GM23338 (cell line): Measurements from ENCODE around the gene RMND5B. TPM values are rescaled to one million over a fixed set of nuclear protein-coding genes. Genes with fewer than 3 reads are reported as not detected.

ENCODE experiments used
- ATAC-seq: fragments of 200-7000 bp; cut with Tn5 transposase; 3 replicates; pipeline ENCODE4 v1.9.1; 2020
- DNase-seq: peaks from one replicate; pipeline ENCODE4 v3.0.0-alpha.2; 2015; ENCODE audit warnings: low spot score
- H2AFZ ChIP-seq: fragments of 200-600 bp; sonication (generic); 2 replicates; pipeline ENCODE4 v1.8.0; 2016; ENCODE audit warnings: antibody characterized with exemption, mild to moderate bottlenecking, moderate library complexity
- H3F3A ChIP-seq: fragments of 200-600 bp; sonication (generic); replicated peaks from 2 replicates; pipeline ENCODE4 v1.8.0; 2017; ENCODE audit warnings: antibody characterized with exemption, mixed run types, low read depth
- H3K27ac ChIP-seq: fragments of 200-600 bp; sonication (generic); 2 replicates; pipeline ENCODE4 v1.6.1; 2016; ENCODE audit warnings: low read depth
- H3K27me3 ChIP-seq: fragments of 200-600 bp; sonication (generic); 2 replicates; pipeline ENCODE4 v1.8.0; 2016; ENCODE audit warnings: mild to moderate bottlenecking, mixed run types, moderate library complexity; ENCODE audit not compliant: insufficient read depth
- H3K36me3 ChIP-seq: fragments of 200-600 bp; sonication (generic); 2 replicates; pipeline ENCODE4 v1.8.0; 2016; ENCODE audit warnings: mild to moderate bottlenecking; ENCODE audit not compliant: insufficient read depth
- H3K4me1 ChIP-seq: fragments of 200-600 bp; sonication (generic); 2 replicates; pipeline ENCODE4 v1.8.0; 2016; ENCODE audit warnings: mild to moderate bottlenecking, moderate library complexity; ENCODE audit not compliant: insufficient read depth
- H3K4me2 ChIP-seq: fragments of 200-600 bp; sonication (generic); 2 replicates; pipeline ENCODE4 v1.7.1; 2017; ENCODE audit warnings: mixed run types
- H3K4me3 ChIP-seq: fragments of 200-600 bp; sonication (generic); 2 replicates; pipeline ENCODE4 v1.6.1; 2016; ENCODE audit warnings: mixed run types
- H3K79me2 ChIP-seq: fragments of 200-600 bp; sonication (generic); replicated peaks from 2 replicates; pipeline ENCODE4 v1.8.0; 2017; ENCODE audit warnings: mild to moderate bottlenecking; ENCODE audit not compliant: insufficient read depth
- H3K9me2 ChIP-seq: fragments of 200-600 bp; sonication (generic); 2 replicates; pipeline ENCODE4 v1.8.0; 2017; ENCODE audit not compliant: insufficient read depth
- H4K20me1 ChIP-seq: fragments of 200-600 bp; sonication (generic); replicated peaks from 2 replicates; pipeline ENCODE4 v1.8.0; 2017; ENCODE audit warnings: mild to moderate bottlenecking; ENCODE audit not compliant: insufficient read depth
- H3K27ac Mint-ChIP-seq: 2 replicates; pipeline ENCODE4 v1.8.0; 2020; ENCODE audit warnings: inconsistent platforms, mild to moderate bottlenecking, moderate library complexity, mixed read lengths
- H3K27me3 Mint-ChIP-seq: 3 replicates; pipeline ENCODE4 v1.8.0; 2022; ENCODE audit warnings: low read depth, mild to moderate bottlenecking, moderate library complexity, mixed read lengths, inconsistent platforms; ENCODE audit not compliant: insufficient read depth, poor library complexity
- H3K36me3 Mint-ChIP-seq: 3 replicates; pipeline ENCODE4 v1.8.0; 2021; ENCODE audit warnings: low read depth, mild to moderate bottlenecking, inconsistent platforms, moderate library complexity, mixed read lengths
- H3K4me1 Mint-ChIP-seq: 3 replicates; pipeline ENCODE4 v1.8.0; 2020; ENCODE audit warnings: mild to moderate bottlenecking, inconsistent platforms, mixed read lengths
- H3K4me3 Mint-ChIP-seq: 3 replicates; pipeline ENCODE4 v1.8.0; 2021; ENCODE audit warnings: moderate library complexity, mild to moderate bottlenecking, inconsistent platforms, mixed read lengths
- H3K9me3 Mint-ChIP-seq: 3 replicates; pipeline ENCODE4 v1.8.0; 2020; ENCODE audit warnings: moderate library complexity, mild to moderate bottlenecking, inconsistent platforms, mixed read lengths
- CREB1 ChIP-seq: fragments of 250-450 bp; sonication (Bioruptor Pico); IDR thresholded peaks from 2 replicates; pipeline ENCODE4 v1.5.0; 2020; ENCODE audit warnings: low read depth, mild to moderate bottlenecking, moderate library complexity
- EZH2 ChIP-seq: fragments of 200-600 bp; sonication (generic); IDR thresholded peaks from one replicate; pipeline ENCODE4 v1.8.0; 2017; ENCODE audit warnings: antibody characterized with exemption, mild to moderate bottlenecking, low read depth; ENCODE audit not compliant: unreplicated experiment
- EZH2phosphoT487 ChIP-seq: fragments of 200-600 bp; sonication (generic); IDR thresholded peaks from one replicate; pipeline ENCODE4 v1.8.1; 2018; ENCODE audit warnings: antibody characterized with exemption; ENCODE audit not compliant: unreplicated experiment
- JUNB ChIP-seq: IDR thresholded peaks from one replicate; pipeline ENCODE4 v1.6.1; 2016; ENCODE audit warnings: antibody characterized with exemption; ENCODE audit not compliant: unreplicated experiment
- NANOG ChIP-seq: IDR thresholded peaks from 2 replicates; pipeline ENCODE4 v1.6.1; 2016; ENCODE audit warnings: antibody characterized with exemption, borderline replicate concordance
- POLR2AphosphoS5 ChIP-seq: IDR thresholded peaks from 2 replicates; pipeline ENCODE4 v1.6.1; 2016; ENCODE audit warnings: antibody characterized with exemption, low read depth
- STAT1 ChIP-seq: IDR thresholded peaks from one replicate; pipeline ENCODE4 v1.6.1; 2016; ENCODE audit warnings: antibody characterized with exemption; ENCODE audit not compliant: unreplicated experiment
- ZNF114 ChIP-seq: fragments of 250-450 bp; sonication (Bioruptor Pico); IDR thresholded peaks from 2 replicates; pipeline ENCODE4 v1.5.0; 2020; ENCODE audit warnings: mild to moderate bottlenecking, moderate library complexity
- ZNF331 ChIP-seq: fragments of 250-450 bp; sonication (Bioruptor Pico); IDR thresholded peaks from 2 replicates; pipeline ENCODE4 v1.5.0; 2020; ENCODE audit warnings: low read depth, mild to moderate bottlenecking, moderate library complexity
- polyA plus RNA-seq: library from polyadenylated mRNA; unstranded; fragments of >200 nt; fragmentation: Nextera tagmentation; extraction: Ambion mirVana; gene quantifications from 2 replicates; pipeline ENCODE4 v1.2.1, GENCODE V29; 2016
- total RNA-seq: library from RNA; depleted of rRNA; stranded (reverse); fragments of >200 nt; shearing (Covaris generic); gene quantifications from 2 replicates; pipeline ENCODE4 v1.2.3, GENCODE V29; 2014
- TF ChIP-seq, protein P1 (sequence below): fragments of 250-450 bp; sonication (Bioruptor Pico); IDR thresholded peaks from 2 replicates; pipeline ENCODE4 v1.5.0; 2020; ENCODE audit warnings: mild to moderate bottlenecking, moderate library complexity
- TF ChIP-seq, protein P2 (sequence below): IDR thresholded peaks from one replicate; pipeline ENCODE4 v1.6.1; 2018; ENCODE audit warnings: antibody characterized with exemption; ENCODE audit not compliant: unreplicated experiment
- TF ChIP-seq, protein P3 (sequence below), 2 experiments: fragments of 200-600 bp in 1 of 2; sonication (generic) in 1 of 2; conservative IDR thresholded peaks; 2 replicates each; pipeline versions ENCODE4 v1.5.1 to v1.6.1; 2016 to 2017; ENCODE audit warnings: antibody characterized with exemption in 2 of 2, low read depth in 2 of 2, mild to moderate bottlenecking in 2 of 2, moderate library complexity in 1 of 2
- TF ChIP-seq, protein P4 (sequence below): IDR thresholded peaks from 2 replicates; pipeline ENCODE4 v1.6.1; 2016; ENCODE audit warnings: antibody characterized with exemption

The RMND5B gene
- total and polyA plus RNA-seq, 2 experiments from 2014 or later, result 47.5 to 101 TPM

DNA sequence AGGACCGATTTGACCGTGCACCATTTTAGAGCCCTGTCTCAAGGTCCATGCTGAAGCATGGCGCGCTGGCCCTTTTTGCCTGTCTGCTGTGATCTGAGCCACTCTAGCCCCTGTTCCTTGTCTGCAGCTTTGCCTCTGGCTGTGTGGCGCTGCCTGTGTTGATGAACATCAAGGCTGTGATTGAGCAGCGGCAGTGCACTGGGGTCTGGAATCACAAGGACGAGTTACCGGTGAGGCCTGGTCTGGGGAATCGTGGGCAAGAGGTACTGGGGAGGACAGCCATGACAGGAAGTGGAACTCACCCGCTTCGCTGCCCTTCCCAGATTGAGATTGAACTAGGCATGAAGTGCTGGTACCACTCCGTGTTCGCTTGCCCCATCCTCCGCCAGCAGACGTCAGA lies 16.6 kb downstream of the RMND5B start:
- no peak overlapping the region for H3K27ac ChIP-seq
- H3K4me2 ChIP-seq, result no peak overlapping the region
- peaks cover 71% of the 10 kb centered on the region for H3F3A ChIP-seq
- H4K20me1 ChIP-seq, result peaks cover 22% of the 10 kb centered on the region
- H3K9me2 ChIP-seq, result no peaks in the 10 kb centered on the region
- no peaks in the 10 kb centered on the region for H3K27me3 ChIP-seq
- no peak overlapping the region for H2AFZ ChIP-seq
- ATAC-seq (no peak), DNase-seq (no peak)
- peaks cover 4% of the 10 kb centered on the region for H3K79me2 ChIP-seq
- Mint-ChIP-seq H3K4me3 (no peak overlapping the region), H3K9me3 (no peaks in the 10 kb centered on the region), H3K36me3 (peaks cover 95% of the 10 kb centered on the region), H3K27ac (no peak overlapping the region; the same call in 1 of the 2 replicates), H3K27me3 (peaks cover 22% of the 10 kb centered on the region), H3K4me1 (peaks cover 19% of the 10 kb centered on the region)
- H3K4me3 ChIP-seq, result no peak overlapping the region
- H3K4me1 ChIP-seq, result no peaks in the 10 kb centered on the region
- TF ChIP-seq EZH2 (no peak), CREB1 (CRISPR knock-in tag) (no peak), ZNF114 (CRISPR knock-in tag) (no peak), STAT1 (no peak), POLR2AphosphoS5 (no peak; the same call in none of the 2 replicates), EZH2phosphoT487 (no peak), JUNB (no peak), ZNF331 (CRISPR knock-in tag) (no peak), NANOG (no peak)
- TF ChIP-seq, protein P1, sequence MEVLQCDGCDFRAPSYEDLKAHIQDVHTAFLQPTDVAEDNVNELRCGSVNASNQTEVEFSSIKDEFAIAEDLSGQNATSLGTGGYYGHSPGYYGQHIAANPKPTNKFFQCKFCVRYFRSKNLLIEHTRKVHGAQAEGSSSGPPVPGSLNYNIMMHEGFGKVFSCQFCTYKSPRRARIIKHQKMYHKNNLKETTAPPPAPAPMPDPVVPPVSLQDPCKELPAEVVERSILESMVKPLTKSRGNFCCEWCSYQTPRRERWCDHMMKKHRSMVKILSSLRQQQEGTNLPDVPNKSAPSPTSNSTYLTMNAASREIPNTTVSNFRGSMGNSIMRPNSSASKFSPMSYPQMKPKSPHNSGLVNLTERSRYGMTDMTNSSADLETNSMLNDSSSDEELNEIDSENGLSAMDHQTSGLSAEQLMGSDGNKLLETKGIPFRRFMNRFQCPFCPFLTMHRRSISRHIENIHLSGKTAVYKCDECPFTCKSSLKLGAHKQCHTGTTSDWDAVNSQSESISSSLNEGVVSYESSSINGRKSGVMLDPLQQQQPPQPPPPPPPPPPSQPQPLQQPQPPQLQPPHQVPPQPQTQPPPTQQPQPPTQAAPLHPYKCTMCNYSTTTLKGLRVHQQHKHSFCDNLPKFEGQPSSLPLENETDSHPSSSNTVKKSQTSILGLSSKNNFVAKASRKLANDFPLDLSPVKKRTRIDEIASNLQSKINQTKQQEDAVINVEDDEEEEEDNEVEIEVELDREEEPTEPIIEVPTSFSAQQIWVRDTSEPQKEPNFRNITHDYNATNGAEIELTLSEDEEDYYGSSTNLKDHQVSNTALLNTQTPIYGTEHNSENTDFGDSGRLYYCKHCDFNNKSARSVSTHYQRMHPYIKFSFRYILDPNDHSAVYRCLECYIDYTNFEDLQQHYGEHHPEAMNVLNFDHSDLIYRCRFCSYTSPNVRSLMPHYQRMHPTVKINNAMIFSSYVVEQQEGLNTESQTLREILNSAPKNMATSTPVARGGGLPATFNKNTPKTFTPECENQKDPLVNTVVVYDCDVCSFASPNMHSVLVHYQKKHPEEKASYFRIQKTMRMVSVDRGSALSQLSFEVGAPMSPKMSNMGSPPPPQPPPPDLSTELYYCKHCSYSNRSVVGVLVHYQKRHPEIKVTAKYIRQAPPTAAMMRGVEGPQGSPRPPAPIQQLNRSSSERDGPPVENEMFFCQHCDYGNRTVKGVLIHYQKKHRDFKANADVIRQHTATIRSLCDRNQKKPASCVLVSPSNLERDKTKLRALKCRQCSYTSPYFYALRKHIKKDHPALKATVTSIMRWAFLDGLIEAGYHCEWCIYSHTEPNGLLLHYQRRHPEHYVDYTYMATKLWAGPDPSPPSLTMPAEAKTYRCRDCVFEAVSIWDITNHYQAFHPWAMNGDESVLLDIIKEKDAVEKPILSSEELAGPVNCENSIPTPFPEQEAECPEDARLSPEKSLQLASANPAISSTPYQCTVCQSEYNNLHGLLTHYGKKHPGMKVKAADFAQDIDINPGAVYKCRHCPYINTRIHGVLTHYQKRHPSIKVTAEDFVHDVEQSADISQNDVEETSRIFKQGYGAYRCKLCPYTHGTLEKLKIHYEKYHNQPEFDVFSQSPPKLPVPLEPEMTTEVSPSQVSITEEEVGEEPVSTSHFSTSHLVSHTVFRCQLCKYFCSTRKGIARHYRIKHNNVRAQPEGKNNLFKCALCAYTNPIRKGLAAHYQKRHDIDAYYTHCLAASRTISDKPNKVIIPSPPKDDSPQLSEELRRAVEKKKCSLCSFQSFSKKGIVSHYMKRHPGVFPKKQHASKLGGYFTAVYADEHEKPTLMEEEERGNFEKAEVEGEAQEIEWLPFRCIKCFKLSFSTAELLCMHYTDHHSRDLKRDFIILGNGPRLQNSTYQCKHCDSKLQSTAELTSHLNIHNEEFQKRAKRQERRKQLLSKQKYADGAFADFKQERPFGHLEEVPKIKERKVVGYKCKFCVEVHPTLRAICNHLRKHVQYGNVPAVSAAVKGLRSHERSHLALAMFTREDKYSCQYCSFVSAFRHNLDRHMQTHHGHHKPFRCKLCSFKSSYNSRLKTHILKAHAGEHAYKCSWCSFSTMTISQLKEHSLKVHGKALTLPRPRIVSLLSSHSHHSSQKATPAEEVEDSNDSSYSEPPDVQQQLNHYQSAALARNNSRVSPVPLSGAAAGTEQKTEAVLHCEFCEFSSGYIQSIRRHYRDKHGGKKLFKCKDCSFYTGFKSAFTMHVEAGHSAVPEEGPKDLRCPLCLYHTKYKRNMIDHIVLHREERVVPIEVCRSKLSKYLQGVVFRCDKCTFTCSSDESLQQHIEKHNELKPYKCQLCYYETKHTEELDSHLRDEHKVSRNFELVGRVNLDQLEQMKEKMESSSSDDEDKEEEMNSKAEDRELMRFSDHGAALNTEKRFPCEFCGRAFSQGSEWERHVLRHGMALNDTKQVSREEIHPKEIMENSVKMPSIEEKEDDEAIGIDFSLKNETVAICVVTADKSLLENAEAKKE (CRISPR knock-in tag), result no peak
- TF ChIP-seq, protein P2, sequence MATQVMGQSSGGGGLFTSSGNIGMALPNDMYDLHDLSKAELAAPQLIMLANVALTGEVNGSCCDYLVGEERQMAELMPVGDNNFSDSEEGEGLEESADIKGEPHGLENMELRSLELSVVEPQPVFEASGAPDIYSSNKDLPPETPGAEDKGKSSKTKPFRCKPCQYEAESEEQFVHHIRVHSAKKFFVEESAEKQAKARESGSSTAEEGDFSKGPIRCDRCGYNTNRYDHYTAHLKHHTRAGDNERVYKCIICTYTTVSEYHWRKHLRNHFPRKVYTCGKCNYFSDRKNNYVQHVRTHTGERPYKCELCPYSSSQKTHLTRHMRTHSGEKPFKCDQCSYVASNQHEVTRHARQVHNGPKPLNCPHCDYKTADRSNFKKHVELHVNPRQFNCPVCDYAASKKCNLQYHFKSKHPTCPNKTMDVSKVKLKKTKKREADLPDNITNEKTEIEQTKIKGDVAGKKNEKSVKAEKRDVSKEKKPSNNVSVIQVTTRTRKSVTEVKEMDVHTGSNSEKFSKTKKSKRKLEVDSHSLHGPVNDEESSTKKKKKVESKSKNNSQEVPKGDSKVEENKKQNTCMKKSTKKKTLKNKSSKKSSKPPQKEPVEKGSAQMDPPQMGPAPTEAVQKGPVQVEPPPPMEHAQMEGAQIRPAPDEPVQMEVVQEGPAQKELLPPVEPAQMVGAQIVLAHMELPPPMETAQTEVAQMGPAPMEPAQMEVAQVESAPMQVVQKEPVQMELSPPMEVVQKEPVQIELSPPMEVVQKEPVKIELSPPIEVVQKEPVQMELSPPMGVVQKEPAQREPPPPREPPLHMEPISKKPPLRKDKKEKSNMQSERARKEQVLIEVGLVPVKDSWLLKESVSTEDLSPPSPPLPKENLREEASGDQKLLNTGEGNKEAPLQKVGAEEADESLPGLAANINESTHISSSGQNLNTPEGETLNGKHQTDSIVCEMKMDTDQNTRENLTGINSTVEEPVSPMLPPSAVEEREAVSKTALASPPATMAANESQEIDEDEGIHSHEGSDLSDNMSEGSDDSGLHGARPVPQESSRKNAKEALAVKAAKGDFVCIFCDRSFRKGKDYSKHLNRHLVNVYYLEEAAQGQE, result no peak
- TF ChIP-seq, protein P3, sequence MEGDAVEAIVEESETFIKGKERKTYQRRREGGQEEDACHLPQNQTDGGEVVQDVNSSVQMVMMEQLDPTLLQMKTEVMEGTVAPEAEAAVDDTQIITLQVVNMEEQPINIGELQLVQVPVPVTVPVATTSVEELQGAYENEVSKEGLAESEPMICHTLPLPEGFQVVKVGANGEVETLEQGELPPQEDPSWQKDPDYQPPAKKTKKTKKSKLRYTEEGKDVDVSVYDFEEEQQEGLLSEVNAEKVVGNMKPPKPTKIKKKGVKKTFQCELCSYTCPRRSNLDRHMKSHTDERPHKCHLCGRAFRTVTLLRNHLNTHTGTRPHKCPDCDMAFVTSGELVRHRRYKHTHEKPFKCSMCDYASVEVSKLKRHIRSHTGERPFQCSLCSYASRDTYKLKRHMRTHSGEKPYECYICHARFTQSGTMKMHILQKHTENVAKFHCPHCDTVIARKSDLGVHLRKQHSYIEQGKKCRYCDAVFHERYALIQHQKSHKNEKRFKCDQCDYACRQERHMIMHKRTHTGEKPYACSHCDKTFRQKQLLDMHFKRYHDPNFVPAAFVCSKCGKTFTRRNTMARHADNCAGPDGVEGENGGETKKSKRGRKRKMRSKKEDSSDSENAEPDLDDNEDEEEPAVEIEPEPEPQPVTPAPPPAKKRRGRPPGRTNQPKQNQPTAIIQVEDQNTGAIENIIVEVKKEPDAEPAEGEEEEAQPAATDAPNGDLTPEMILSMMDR (conservative IDR thresholded peaks at IDR 0.05; ENCODE audit: low read depth in 2 of 2), result no peak
- TF ChIP-seq, protein P4, sequence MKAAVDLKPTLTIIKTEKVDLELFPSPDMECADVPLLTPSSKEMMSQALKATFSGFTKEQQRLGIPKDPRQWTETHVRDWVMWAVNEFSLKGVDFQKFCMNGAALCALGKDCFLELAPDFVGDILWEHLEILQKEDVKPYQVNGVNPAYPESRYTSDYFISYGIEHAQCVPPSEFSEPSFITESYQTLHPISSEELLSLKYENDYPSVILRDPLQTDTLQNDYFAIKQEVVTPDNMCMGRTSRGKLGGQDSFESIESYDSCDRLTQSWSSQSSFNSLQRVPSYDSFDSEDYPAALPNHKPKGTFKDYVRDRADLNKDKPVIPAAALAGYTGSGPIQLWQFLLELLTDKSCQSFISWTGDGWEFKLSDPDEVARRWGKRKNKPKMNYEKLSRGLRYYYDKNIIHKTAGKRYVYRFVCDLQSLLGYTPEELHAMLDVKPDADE, result no peak
- H3K36me3 ChIP-seq, result peaks cover 61% of the 10 kb centered on the region
